ENCODE data around the gene SELENOM.
"Not testable (repeated sequence)": the region's sequence is repeated elsewhere in the genome, so short reads cannot be mapped to it uniquely, and the experiment has no call there.

Gene SELENOM

GRCh38 chr22:31079095-31079642 lies 28.2 kb downstream of the SELENOM start:
- Histone ChIP-seq H3K9ac (ENCODE audit: low read length) (no peak overlapping the region), H3K36me3 (ENCODE audit: insufficient read depth, low read length) (no peaks in the 10 kb centered on the region), H3K9me2 (ENCODE audit: low read depth, low read length) (no peaks in the 10 kb centered on the region), H3K4me2 (ENCODE audit: low read length) (no peak overlapping the region), H3K9me3 (ENCODE audit: low read length) (no peaks in the 10 kb centered on the region), H3K27ac (ENCODE audit: low read depth, low read length, poor library complexity, severe bottlenecking) (no peak overlapping the region), H3K4me3 (ENCODE audit: low read depth, low read length, poor library complexity, severe bottlenecking) (no peak overlapping the region), H4K20me1 (ENCODE audit: insufficient read depth, low read length) (no peaks in the 10 kb centered on the region), H3K27me3 (ENCODE audit: insufficient read depth, low read length) (no peaks in the 10 kb centered on the region), H3F3A (ENCODE audit: insufficient read depth, low read length) (no peaks in the 10 kb centered on the region), H2AFZ (ENCODE audit: low read length) (no peak overlapping the region), H3K4me1 (ENCODE audit: insufficient read depth, low read length, severe bottlenecking) (peaks cover 44% of the 10 kb centered on the region), H3K79me2 (ENCODE audit: insufficient read depth, low read length) (no peaks in the 10 kb centered on the region)
- TF ChIP-seq EZH2 (IDR thresholded peaks at IDR 0.05; ENCODE audit: borderline replicate concordance, low read length) (no peak), CTCF (IDR thresholded peaks at IDR 0.05; ENCODE audit: low read length) (no peak)

- H3K4me3 ChIP-seq (ENCODE audit: low read depth, low read length, poor library complexity, severe bottlenecking); H4K20me1 ChIP-seq (ENCODE audit: insufficient read depth, low read length); H3K9me2 ChIP-seq (ENCODE audit: low read depth, low read length); H3K27me3 ChIP-seq (ENCODE audit: insufficient read depth, low read length); H2AFZ ChIP-seq (ENCODE audit: low read length); H3K4me2 ChIP-seq (ENCODE audit: low read length); H3K27ac ChIP-seq (ENCODE audit: low read depth, low read length, poor library complexity, severe bottlenecking); H3F3A ChIP-seq (ENCODE audit: insufficient read depth, low read length); H3K9me3 ChIP-seq (ENCODE audit: low read length); H3K9ac ChIP-seq (ENCODE audit: low read length); H3K79me2 ChIP-seq (ENCODE audit: insufficient read depth, low read length); H3K36me3 ChIP-seq (ENCODE audit: insufficient read depth, low read length): not testable (repeated sequence)
- H3K4me1 ChIP-seq (ENCODE audit: insufficient read depth, low read length, severe bottlenecking) = peaks cover 36% of the 10 kb centered on the region
Observed at GRCh38 chr22:31078389-31078788, 29.0 kb downstream of the SELENOM start.

- Histone ChIP-seq H2AFZ (ENCODE audit: low read length) (no peak overlapping the region), H3K9me2 (ENCODE audit: low read depth, low read length) (no peaks in the 10 kb centered on the region)
Observed at GRCh38 chr22:31077681-31078080, 29.7 kb downstream of the SELENOM start.

More at GRCh38 chr22:31077681-31078080, 29.7 kb downstream of the SELENOM start:
- TF ChIP-seq CTCF (IDR thresholded peaks at IDR 0.05; ENCODE audit: low read length) (no peak), EZH2 (IDR thresholded peaks at IDR 0.05; ENCODE audit: borderline replicate concordance, low read length) (no peak)
- H3K36me3 ChIP-seq (ENCODE audit: insufficient read depth, low read length) = no peaks in the 10 kb centered on the region
- no peak overlapping the region for H3K4me2 ChIP-seq (ENCODE audit: low read length)
- no peak overlapping the region for H3K4me3 ChIP-seq (ENCODE audit: low read depth, low read length, poor library complexity, severe bottlenecking)
- H3F3A ChIP-seq (ENCODE audit: insufficient read depth, low read length) = no peaks in the 10 kb centered on the region
- H3K9me3 ChIP-seq (ENCODE audit: low read length) = no peaks in the 10 kb centered on the region
- H4K20me1 ChIP-seq (ENCODE audit: insufficient read depth, low read length) = no peaks in the 10 kb centered on the region
- H3K27me3 ChIP-seq (ENCODE audit: insufficient read depth, low read length) = no peaks in the 10 kb centered on the region
- peaks cover 29% of the 10 kb centered on the region for H3K4me1 ChIP-seq (ENCODE audit: insufficient read depth, low read length, severe bottlenecking)
- no peak overlapping the region for H3K27ac ChIP-seq (ENCODE audit: low read depth, low read length, poor library complexity, severe bottlenecking)
- no peak overlapping the region for H3K9ac ChIP-seq (ENCODE audit: low read length)
- no peaks in the 10 kb centered on the region for H3K79me2 ChIP-seq (ENCODE audit: insufficient read depth, low read length)
